WTC11 (cell line): Measurements from ENCODE around the gene CTBP1. TPM values are rescaled to one million over a fixed set of nuclear protein-coding genes. Genes with fewer than 3 reads are reported as not detected.

ENCODE experiments used
- ATAC-seq: fragments of 200-7000 bp; cut with Tn5 transposase; 2 replicates; pipeline ENCODE4 v1.10.0; 2021; ENCODE audit warnings: mild to moderate bottlenecking, moderate library complexity
- CTCF ChIA-PET: fragments of 300-600 bp; sonication (Branson Sonifier 250); formaldehyde crosslinking; loops from one replicate; lab custom pipeline; 2021; ENCODE audit warnings: antibody characterized with exemption; lab: Charles Lee
- POLR2A ChIA-PET: fragments of 350-600 bp; sonication (Branson Sonifier 250); formaldehyde crosslinking; loops from one replicate; lab custom pipeline; 2021; ENCODE audit warnings: antibody characterized with exemption; lab: Charles Lee
- DNase-seq: peaks from one replicate; pipeline ENCODE4 v3.0.0; 2021; ENCODE audit warnings: low spot score
- H3K27ac Mint-ChIP-seq: 2 replicates; pipeline ENCODE4 v1.8.0; 2021; ENCODE audit warnings: mixed read lengths
- H3K27me3 Mint-ChIP-seq: 2 replicates; pipeline ENCODE4 v1.8.0; 2021; ENCODE audit warnings: low read depth, mild to moderate bottlenecking, moderate library complexity, mixed read lengths
- H3K36me3 Mint-ChIP-seq: 2 replicates; pipeline ENCODE4 v1.8.0; 2021; ENCODE audit warnings: mixed read lengths
- H3K4me1 Mint-ChIP-seq: 2 replicates; pipeline ENCODE4 v1.8.0; 2022; ENCODE audit warnings: mixed read lengths
- H3K4me3 Mint-ChIP-seq: 2 replicates; pipeline ENCODE4 v1.8.0; 2021; ENCODE audit warnings: mild to moderate bottlenecking, moderate library complexity, mixed read lengths
- H3K9me3 Mint-ChIP-seq: 2 replicates; pipeline ENCODE4 v1.8.0; 2021; ENCODE audit warnings: mixed read lengths
- ELF4 ChIP-seq: sonication (generic); formaldehyde crosslinking; IDR thresholded peaks from 2 replicates; pipeline ENCODE4 v1.8.1; 2022; ENCODE audit warnings: low read depth, mild to moderate bottlenecking, moderate library complexity, missing genetic modification reagents
- ETV6 ChIP-seq: sonication (generic); formaldehyde crosslinking; IDR thresholded peaks from 2 replicates; pipeline ENCODE4 v1.8.1; 2022; ENCODE audit warnings: mild to moderate bottlenecking, missing genetic modification reagents
- FOXJ3 ChIP-seq: sonication (generic); formaldehyde crosslinking; IDR thresholded peaks from 2 replicates; pipeline ENCODE4 v1.9.0; 2021; ENCODE audit warnings: missing genetic modification reagents, mild to moderate bottlenecking, borderline replicate concordance
- HMGA2 ChIP-seq: fragments of 250-450 bp; sonication (Bioruptor Pico); IDR thresholded peaks from 2 replicates; pipeline ENCODE4 v1.4.0; 2021; ENCODE audit warnings: mild to moderate bottlenecking, moderate library complexity
- MLX ChIP-seq: sonication (generic); formaldehyde crosslinking; IDR thresholded peaks from 2 replicates; pipeline ENCODE4 v1.8.1; 2023; ENCODE audit warnings: mild to moderate bottlenecking, missing genetic modification reagents, moderate library complexity
- NFYB ChIP-seq: sonication (generic); formaldehyde crosslinking; conservative IDR thresholded peaks from 2 replicates; pipeline ENCODE4 v1.8.0; 2022; ENCODE audit warnings: low read depth, missing genetic modification reagents
- NR1H2 ChIP-seq: sonication (generic); formaldehyde crosslinking; IDR thresholded peaks from 2 replicates; pipeline ENCODE4 v1.9.0; 2021; ENCODE audit warnings: mild to moderate bottlenecking, moderate library complexity, missing genetic modification reagents
- NR2C2 ChIP-seq: sonication (generic); formaldehyde crosslinking; IDR thresholded peaks from 2 replicates; pipeline ENCODE4 v1.8.0; 2022; ENCODE audit warnings: mild to moderate bottlenecking, missing genetic modification reagents
- RORB ChIP-seq: fragments of 250-450 bp; sonication (Bioruptor Pico); IDR thresholded peaks from 2 replicates; pipeline ENCODE4 v1.9.0; 2021; ENCODE audit warnings: mild to moderate bottlenecking
- SOX15 ChIP-seq: fragments of 250-450 bp; sonication (Bioruptor Pico); IDR thresholded peaks from 2 replicates; pipeline ENCODE4 v1.9.0; 2021; ENCODE audit warnings: mild to moderate bottlenecking
- SP1 ChIP-seq: sonication (generic); formaldehyde crosslinking; conservative IDR thresholded peaks from 2 replicates; pipeline ENCODE4 v1.8.1; 2022; ENCODE audit warnings: missing genetic modification reagents
- STAT6 ChIP-seq: sonication (generic); formaldehyde crosslinking; conservative IDR thresholded peaks from 2 replicates; pipeline ENCODE4 v1.8.1; 2023; ENCODE audit warnings: mild to moderate bottlenecking, low read depth, missing genetic modification reagents, moderate library complexity
- TP53 ChIP-seq: sonication (generic); formaldehyde crosslinking; IDR thresholded peaks from 2 replicates; pipeline ENCODE4 v1.8.1; 2023; ENCODE audit warnings: mild to moderate bottlenecking, missing genetic modification reagents
- USF1 ChIP-seq: sonication (generic); formaldehyde crosslinking; IDR thresholded peaks from 2 replicates; pipeline ENCODE4 v1.8.0; 2022; ENCODE audit warnings: mild to moderate bottlenecking, missing genetic modification reagents
- ZMAT4 ChIP-seq: fragments of 250-450 bp; sonication (Bioruptor Pico); IDR thresholded peaks from 2 replicates; pipeline ENCODE4 v1.9.0; 2021; ENCODE audit warnings: mild to moderate bottlenecking
- ZNF121 ChIP-seq: sonication (generic); formaldehyde crosslinking; IDR thresholded peaks from 2 replicates; pipeline ENCODE4 v1.8.0; 2023; ENCODE audit warnings: missing genetic modification reagents
- ZNF138 ChIP-seq: sonication (generic); formaldehyde crosslinking; conservative IDR thresholded peaks from 2 replicates; pipeline ENCODE4 v1.8.1; 2022; ENCODE audit warnings: mild to moderate bottlenecking, moderate library complexity, missing genetic modification reagents
- ZNF263 ChIP-seq: sonication (generic); formaldehyde crosslinking; IDR thresholded peaks from 2 replicates; pipeline ENCODE4 v1.8.1; 2022; ENCODE audit warnings: low read depth, mild to moderate bottlenecking, moderate library complexity, missing genetic modification reagents
- ZNF317 ChIP-seq: sonication (generic); formaldehyde crosslinking; IDR thresholded peaks from 2 replicates; pipeline ENCODE4 v1.8.1; 2023; ENCODE audit warnings: low read depth, mild to moderate bottlenecking, moderate library complexity, missing genetic modification reagents, borderline replicate concordance
- ZNF396 ChIP-seq: fragments of 250-450 bp; sonication (Bioruptor Pico); IDR thresholded peaks from 2 replicates; pipeline ENCODE4 v1.8.0; 2021; ENCODE audit warnings: mild to moderate bottlenecking, moderate library complexity, borderline replicate concordance
- ZNF416 ChIP-seq: fragments of 250-450 bp; sonication (Bioruptor Pico); IDR thresholded peaks from 2 replicates; pipeline ENCODE4 v1.9.0; 2021; ENCODE audit warnings: mild to moderate bottlenecking, inconsistent platforms
- total RNA-seq: library from RNA; stranded (reverse); gene quantifications from 3 replicates; pipeline ENCODE4 v1.2.3, GENCODE V29; 2021

The CTBP1 gene
- total RNA-seq, 1 experiment from 2014 or later: 143 TPM

GRCh38 chr4:1246901-1247863, 1.7 kb downstream of the CTBP1 start:
- DNase-seq: peak; percentile 18
- ChIA-PET CTCF (interaction anchor here (0.7 to 1.6 kb wide), 3 partner anchors 90 to 109 kb away, joined by 4 to 5 read pairs (median 4); no protein-coding TSS in a partner anchor), POLR2A (interaction anchor here (1.0 kb wide), 1 partner anchor 39 kb away, joined by 3 read pairs; no protein-coding TSS in a partner anchor)
- peaks cover 16% of the 10 kb centered on the region for H3K4me1 Mint-ChIP-seq
- ATAC-seq: no peak
- no peak overlapping the region for H3K27ac Mint-ChIP-seq
- H3K36me3 Mint-ChIP-seq: peaks cover 24% of the 10 kb centered on the region
- H3K9me3 Mint-ChIP-seq: peaks cover 20% of the 10 kb centered on the region
- H3K27me3 Mint-ChIP-seq: peaks cover 12% of the 10 kb centered on the region
- TF ChIP-seq TP53 (CRISPR knock-in tag): no peak
- no peak for TF ChIP-seq NR1H2
- TF ChIP-seq ELF4 (CRISPR knock-in tag): no peak
- TF ChIP-seq SP1: no peak
- TF ChIP-seq ZMAT4 (CRISPR knock-in tag): no peak
- TF ChIP-seq ZNF138 (CRISPR knock-in tag): no peak
- no peak for TF ChIP-seq MLX
- TF ChIP-seq NR2C2 (CRISPR knock-in tag): no peak
- TF ChIP-seq USF1 (CRISPR knock-in tag): no peak
- peak overlapping the region; percentile 70 for H3K4me3 Mint-ChIP-seq

- ATAC-seq: no peak
- peak; percentile 11 for DNase-seq
- H3K9me3 Mint-ChIP-seq: peaks cover 14% of the 10 kb centered on the region
Observed at GRCh38 chr4:1246111-1246881, 2.6 kb downstream of the CTBP1 start.

More at GRCh38 chr4:1246111-1246881, 2.6 kb downstream of the CTBP1 start:
- peak overlapping the region; percentile 70 for H3K4me3 Mint-ChIP-seq
- ChIA-PET CTCF (interaction anchor here (1.6 kb wide), 1 partner anchor 110 kb away, joined by 4 read pairs; no protein-coding TSS in a partner anchor), POLR2A (no interaction called here)
- peaks cover 15% of the 10 kb centered on the region for H3K36me3 Mint-ChIP-seq
- no peak overlapping the region for H3K27ac Mint-ChIP-seq
- TF ChIP-seq ZNF317 (CRISPR knock-in tag) (no peak), ETV6 (CRISPR knock-in tag) (no peak), NFYB (CRISPR knock-in tag) (no peak), STAT6 (CRISPR knock-in tag) (no peak), SOX15 (no peak), SP1 (no peak), TP53 (CRISPR knock-in tag) (no peak), ZNF416 (CRISPR knock-in tag) (no peak), FOXJ3 (CRISPR knock-in tag) (no peak), RORB (CRISPR knock-in tag) (no peak), HMGA2 (no peak), ZNF396 (CRISPR knock-in tag) (no peak), ZNF121 (CRISPR knock-in tag) (no peak), ZNF263 (no peak)
- H3K4me1 Mint-ChIP-seq: peaks cover 16% of the 10 kb centered on the region
- peaks cover 8% of the 10 kb centered on the region for H3K27me3 Mint-ChIP-seq
